ENCODE data around the gene FGF4. TPM values are rescaled to one million over a fixed set of nuclear protein-coding genes. Genes with fewer than 3 reads are reported as not detected.

The FGF4 gene
- total and polyA plus RNA-seq, 8 donors: not detected

DNA sequence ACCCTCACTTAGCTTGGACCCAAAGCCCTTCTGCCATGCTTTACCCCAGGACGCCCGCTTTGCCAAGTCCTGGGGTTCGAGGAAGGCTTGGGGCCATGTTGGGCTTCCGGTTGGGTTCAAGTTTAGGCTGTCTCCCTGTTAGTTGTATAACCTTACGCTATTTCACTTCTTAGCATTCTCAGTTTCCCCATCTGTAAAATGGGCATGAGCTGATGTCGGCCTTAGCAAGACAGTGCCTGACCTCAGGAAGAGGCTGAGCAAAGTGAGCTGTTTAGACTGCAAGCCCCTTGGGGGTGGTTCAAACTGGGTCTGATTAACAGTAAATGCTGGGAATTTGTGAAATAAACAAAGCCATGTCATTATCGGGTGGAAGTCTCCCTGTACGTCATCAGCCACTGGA, 3.2 kb upstream of the FGF4 start:
- H3K27me3 ChIP-seq: peaks cover 0 to 19% (median 0%) of the 10 kb centered on the region in 4 donors
- H3K36me3 ChIP-seq: no peaks in the 10 kb centered on the region
- ATAC-seq (no peak), FAIRE-seq (no peak), DNase-seq (no peak)
- intact Hi-C loops (cut with DNase I): no loop called here
- no peaks in the 10 kb centered on the region for H3K9me3 ChIP-seq
- H3K27ac ChIP-seq: no peak overlapping the region
- no peak overlapping the region for H3K4me3 ChIP-seq
- WGBS, 2 donors: 77 to 78% methylated on average over 8 of the region's 8 CpGs
- TF ChIP-seq CTCF (IDR thresholded peaks at IDR 0.05): no peak
- H3K4me1 ChIP-seq: no peaks in the 10 kb centered on the region

- no peak for DNase-seq
- Histone ChIP-seq H3K4me1 (no peaks in the 10 kb centered on the region), H3K4me3 (no peak overlapping the region), H3K27ac (no peak overlapping the region), H3K36me3 (no peaks in the 10 kb centered on the region), H3K9me3 (no peaks in the 10 kb centered on the region), H3K27me3 (peaks cover 0 to 25% (median 0%) of the 10 kb centered on the region in 4 donors)
- intact Hi-C loops (cut with DNase I): no loop called here
- no peak for TF ChIP-seq CTCF (IDR thresholded peaks at IDR 0.05)
- WGBS, 2 donors: 1% methylated on average over 91 to 107 of the region's 107 CpGs
- no peak for ATAC-seq
- FAIRE-seq: no peak
Measured at GRCh38 chr11:69774354-69775162, 583 bp downstream of the FGF4 start.

DNA sequence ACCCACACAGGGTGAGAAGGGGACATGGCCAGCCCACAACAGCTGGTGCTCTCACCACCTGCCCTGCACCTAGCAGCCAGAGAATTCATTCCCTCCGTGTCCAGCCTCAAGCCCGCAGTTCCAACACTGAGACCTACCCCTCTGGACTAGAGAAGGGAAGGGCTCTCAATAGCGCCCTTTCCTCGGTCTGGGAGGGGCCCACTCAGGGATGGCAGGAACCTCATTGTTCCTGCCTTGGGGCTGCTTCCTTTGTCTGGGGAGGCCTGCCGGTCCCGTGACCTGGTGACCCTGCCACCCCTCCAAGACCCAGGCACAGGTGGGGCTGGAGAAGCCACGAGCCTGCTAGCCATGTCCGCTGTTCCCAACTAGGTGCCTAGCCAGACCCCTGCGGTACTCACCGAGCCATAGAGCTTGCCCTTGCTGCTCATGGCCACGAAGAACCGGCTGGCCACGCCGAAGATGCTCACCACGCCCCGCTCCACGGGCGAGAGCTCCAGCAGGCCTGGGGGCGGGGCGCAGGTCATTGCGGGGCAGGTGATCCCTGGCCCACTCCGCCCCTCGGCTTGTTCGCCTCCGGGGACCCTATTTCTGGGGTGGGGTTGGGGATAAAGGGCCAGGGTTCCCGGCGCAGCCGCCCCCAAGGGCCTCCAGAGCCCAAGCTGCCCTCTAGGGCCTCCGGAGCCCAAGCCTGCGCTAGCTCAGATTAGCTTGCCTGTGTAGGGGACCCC, 1.4 kb downstream of the FGF4 start:
- H3K36me3 ChIP-seq: no peaks in the 10 kb centered on the region
- peaks cover 0 to 25% (median 0%) of the 10 kb centered on the region in 4 donors for H3K27me3 ChIP-seq
- 6 to 9% methylated on average over 24 to 30 of the region's 30 CpGs for WGBS, 2 donors
- H3K4me1 ChIP-seq: no peaks in the 10 kb centered on the region
- FAIRE-seq: no peak
- no peak overlapping the region for H3K4me3 ChIP-seq
- intact Hi-C loops (cut with DNase I): no loop called here
- no peak for ATAC-seq
- H3K27ac ChIP-seq: no peak overlapping the region
- no peaks in the 10 kb centered on the region for H3K9me3 ChIP-seq
- DNase-seq: no peak
- no peak for TF ChIP-seq CTCF (IDR thresholded peaks at IDR 0.05)

- WGBS, 2 donors: 34 to 36% methylated on average over 7 of the region's 7 CpGs
- Histone ChIP-seq H3K4me1 (no peaks in the 10 kb centered on the region), H3K9me3 (no peaks in the 10 kb centered on the region), H3K27ac (no peak overlapping the region), H3K27me3 (peaks cover 0 to 25% (median 0%) of the 10 kb centered on the region in 4 donors), H3K36me3 (no peaks in the 10 kb centered on the region), H3K4me3 (no peak overlapping the region)
- intact Hi-C loops (cut with DNase I): no loop called here
- DNase-seq (no peak), ATAC-seq (no peak), FAIRE-seq (no peak)
- TF ChIP-seq CTCF (IDR thresholded peaks at IDR 0.05): no peak
Measured at GRCh38 chr11:69771466-69771865, 3.7 kb downstream of the FGF4 start.

DNA sequence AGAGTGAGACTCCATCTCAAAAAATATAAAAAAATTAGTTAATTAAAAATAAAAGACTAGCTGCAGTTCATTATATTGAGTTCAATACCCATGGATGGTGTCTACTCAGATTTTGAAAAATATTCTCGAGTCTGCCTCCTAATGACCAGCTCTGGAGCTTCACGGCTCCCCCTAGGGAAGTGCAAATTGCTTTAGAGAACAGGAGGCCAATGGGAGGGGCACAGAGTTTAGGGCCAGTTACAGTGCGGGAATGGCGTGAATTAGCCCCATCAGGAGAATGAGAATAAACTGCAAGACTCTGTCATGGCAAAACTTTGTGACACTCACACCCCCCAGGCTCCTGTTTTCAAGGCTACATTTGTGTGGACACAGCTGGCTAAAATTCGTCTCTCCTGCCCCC, 4.6 kb downstream of the FGF4 start:
- TF ChIP-seq CTCF (IDR thresholded peaks at IDR 0.05): no peak
- no peak for FAIRE-seq
- Histone ChIP-seq H3K4me3 (no peak overlapping the region), H3K4me1 (no peaks in the 10 kb centered on the region), H3K27me3 (peaks cover 0 to 19% (median 0%) of the 10 kb centered on the region in 4 donors), H3K9me3 (no peaks in the 10 kb centered on the region), H3K36me3 (no peaks in the 10 kb centered on the region), H3K27ac (no peak overlapping the region)
- intact Hi-C loops (cut with DNase I): no loop called here
- WGBS, 2 donors: 17 to 19% methylated on average over 5 of the region's 5 CpGs
- ATAC-seq: no peak
- DNase-seq: no peak
